Measurements from ENCODE around the gene DRD2.

DRD2 gene

DNA sequence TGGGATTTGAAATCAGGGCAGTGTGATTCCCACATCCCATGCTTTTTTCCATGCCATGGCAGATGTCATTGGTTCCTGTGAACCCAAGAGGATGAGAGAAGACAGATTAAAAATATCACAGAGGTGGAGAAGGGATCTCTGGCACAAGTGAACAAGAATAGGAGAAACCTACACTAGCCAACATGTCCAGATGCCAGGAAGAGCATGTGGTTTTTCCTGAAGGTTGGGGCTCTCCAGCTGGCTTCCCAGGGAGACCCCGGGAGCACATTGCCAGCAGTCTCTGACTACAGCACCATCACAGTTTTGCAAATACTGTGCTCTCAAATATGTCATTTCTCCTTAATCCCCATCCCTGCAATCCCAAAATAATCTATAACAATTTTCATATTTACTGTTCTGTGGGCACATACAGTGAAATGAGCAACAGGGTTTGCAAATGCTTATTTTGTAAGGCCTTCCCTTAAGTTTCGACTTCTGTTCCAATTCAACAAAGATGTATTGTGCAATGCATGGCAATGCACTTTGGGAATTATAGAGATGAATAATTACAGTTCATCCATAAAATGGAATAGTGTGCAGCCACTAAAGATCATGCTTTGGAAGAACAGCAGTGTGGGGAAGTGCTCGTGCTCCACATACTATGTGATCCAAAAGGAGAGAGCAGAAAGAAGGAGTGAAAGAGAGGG, 82.8 kb downstream of the DRD2 start:
- in situ Hi-C loops (cut with HindIII; ENCODE audit: low pct_ligation_motif_present, low sequenced_read_pairs): no loop called here
- H3K36me3 ChIP-seq (replicated peaks): no peaks in the 10 kb centered on the region
- H3K27ac ChIP-seq: no peak overlapping the region
- no peak overlapping the region for H3K4me3 ChIP-seq (ENCODE audit: low read depth, low read length)
- DNase-seq: no peak
- peaks cover 11% of the 10 kb centered on the region for H3K27me3 ChIP-seq (replicated peaks)
- TF ChIP-seq, protein P1, sequence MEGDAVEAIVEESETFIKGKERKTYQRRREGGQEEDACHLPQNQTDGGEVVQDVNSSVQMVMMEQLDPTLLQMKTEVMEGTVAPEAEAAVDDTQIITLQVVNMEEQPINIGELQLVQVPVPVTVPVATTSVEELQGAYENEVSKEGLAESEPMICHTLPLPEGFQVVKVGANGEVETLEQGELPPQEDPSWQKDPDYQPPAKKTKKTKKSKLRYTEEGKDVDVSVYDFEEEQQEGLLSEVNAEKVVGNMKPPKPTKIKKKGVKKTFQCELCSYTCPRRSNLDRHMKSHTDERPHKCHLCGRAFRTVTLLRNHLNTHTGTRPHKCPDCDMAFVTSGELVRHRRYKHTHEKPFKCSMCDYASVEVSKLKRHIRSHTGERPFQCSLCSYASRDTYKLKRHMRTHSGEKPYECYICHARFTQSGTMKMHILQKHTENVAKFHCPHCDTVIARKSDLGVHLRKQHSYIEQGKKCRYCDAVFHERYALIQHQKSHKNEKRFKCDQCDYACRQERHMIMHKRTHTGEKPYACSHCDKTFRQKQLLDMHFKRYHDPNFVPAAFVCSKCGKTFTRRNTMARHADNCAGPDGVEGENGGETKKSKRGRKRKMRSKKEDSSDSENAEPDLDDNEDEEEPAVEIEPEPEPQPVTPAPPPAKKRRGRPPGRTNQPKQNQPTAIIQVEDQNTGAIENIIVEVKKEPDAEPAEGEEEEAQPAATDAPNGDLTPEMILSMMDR (IDR thresholded peaks at IDR 0.05; ENCODE audit: low read depth, low read length, missing control alignments): no peak

DNA sequence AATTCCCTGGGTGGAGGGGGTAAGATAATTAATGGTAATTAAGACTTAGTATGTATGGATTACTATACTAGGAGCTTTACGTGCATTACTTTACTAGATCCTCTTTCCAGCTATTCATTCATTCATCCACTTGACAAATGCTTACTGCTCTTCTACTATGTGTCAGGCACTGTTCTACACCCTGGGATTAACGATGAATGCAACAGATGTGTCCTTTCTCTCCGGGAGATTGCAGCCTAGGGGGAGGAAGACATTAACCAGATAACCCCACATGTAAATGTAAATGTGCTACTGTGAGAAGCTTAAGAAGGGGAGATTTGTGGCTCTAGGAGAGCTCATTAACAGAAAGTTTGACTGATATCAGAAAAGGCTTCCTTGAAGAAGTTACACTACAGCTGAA, 85.9 kb downstream of the DRD2 start:
- TF ChIP-seq, protein P1 (IDR thresholded peaks at IDR 0.05; ENCODE audit: low read depth, low read length, missing control alignments): no peak
- Histone ChIP-seq H3K36me3 (replicated peaks) (no peaks in the 10 kb centered on the region), H3K4me3 (ENCODE audit: low read depth, low read length) (no peak overlapping the region), H3K27me3 (replicated peaks) (peaks cover 11% of the 10 kb centered on the region), H3K27ac (no peak overlapping the region)
- DNase-seq: no peak
- in situ Hi-C loops (cut with HindIII; ENCODE audit: low pct_ligation_motif_present, low sequenced_read_pairs): no loop called here

DNA sequence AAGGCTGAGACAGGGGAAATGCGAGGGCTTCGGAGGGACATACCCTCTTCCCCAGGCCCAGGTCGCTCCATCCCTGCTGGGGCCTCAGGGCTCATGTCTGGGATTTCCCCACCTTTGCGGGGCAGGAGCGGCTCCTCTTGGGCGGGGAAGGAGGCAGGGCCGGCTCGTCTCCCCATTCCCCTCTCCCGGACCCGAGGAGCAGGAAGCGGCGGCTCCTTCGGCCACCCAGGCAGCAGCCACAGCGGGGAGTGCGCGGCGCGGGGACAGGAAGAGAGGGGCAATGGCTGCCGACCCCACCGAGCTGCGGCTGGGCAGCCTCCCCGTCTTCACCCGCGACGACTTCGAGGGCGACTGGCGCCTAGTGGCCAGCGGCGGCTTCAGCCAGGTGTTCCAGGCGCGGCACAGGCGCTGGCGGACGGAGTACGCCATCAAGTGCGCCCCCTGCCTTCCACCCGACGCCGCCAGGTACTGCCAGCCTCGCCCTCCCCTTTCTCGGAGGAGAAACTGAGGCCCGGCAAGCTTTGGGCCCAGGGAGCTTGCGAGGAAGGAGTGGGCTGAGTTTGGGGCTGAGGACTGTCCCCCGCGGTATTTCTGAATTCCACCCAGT, 87.5 kb downstream of the DRD2 start, which contains the start of gene ANKK1:
Gene ANKK1 (plus strand): TSS at position 175 of the 607 bp plus-strand sequence. CDS start 106 bp downstream, at position 281.
- TF ChIP-seq, protein P1 (IDR thresholded peaks at IDR 0.05; ENCODE audit: low read depth, low read length, missing control alignments): peak; percentile 45
- Histone ChIP-seq H3K36me3 (replicated peaks) (no peaks in the 10 kb centered on the region), H3K4me3 (ENCODE audit: low read depth, low read length) (peak within 1 kb of the TSS; percentile 30), H3K27me3 (replicated peaks) (peaks cover 11% of the 10 kb centered on the region), H3K27ac (no peak within 1 kb of the TSS)
- in situ Hi-C loops (cut with HindIII; ENCODE audit: low pct_ligation_motif_present, low sequenced_read_pairs): no loop called here
- no peak for DNase-seq

DNA sequence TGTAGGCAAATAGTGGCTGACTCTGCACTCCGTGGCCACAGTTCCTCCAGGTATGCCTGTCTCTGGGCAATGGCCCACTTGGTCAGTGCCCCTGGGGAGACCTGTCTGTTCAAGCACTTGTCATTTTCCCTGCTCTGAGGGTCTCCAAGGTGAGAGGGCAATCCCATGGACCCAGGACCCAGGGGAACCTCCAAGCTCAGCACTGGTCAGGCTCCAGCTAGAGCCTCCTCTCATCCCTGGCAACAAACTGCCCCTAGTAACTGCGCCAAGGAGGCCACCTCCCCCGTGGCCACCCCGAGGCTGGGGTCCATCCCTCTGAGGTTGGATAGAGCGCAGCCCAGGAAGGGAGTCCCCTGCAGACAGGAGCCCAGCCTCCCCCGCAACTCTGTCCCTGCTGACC, 88.3 kb downstream of the DRD2 start:
- TF ChIP-seq, protein P1 (IDR thresholded peaks at IDR 0.05; ENCODE audit: low read depth, low read length, missing control alignments): no peak

DNA sequence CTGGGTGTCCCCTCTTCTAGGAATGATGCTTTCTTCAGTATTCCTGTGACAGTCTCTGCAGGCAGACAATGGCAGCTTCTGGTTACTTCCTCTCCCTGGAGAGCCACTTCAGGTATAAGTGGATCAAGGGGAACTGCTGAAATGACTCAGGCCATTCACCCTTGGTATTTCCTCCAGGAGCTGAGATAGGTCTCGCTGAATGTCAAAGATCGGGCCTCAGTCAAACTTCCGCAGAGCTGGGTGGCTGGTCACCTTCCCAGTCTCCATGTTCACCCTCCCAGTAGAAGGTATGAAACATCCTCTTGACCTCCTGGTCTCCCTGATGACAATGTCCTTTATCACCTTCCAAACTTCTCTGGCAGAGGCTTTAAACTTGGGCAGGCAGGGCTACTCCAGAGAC, 89.4 kb downstream of the DRD2 start:
- Histone ChIP-seq H3K4me3 (ENCODE audit: low read depth, low read length) (no peak overlapping the region), H3K27ac (no peak overlapping the region), H3K27me3 (replicated peaks) (peaks cover 8% of the 10 kb centered on the region), H3K36me3 (replicated peaks) (no peaks in the 10 kb centered on the region)
- no peak for DNase-seq
- TF ChIP-seq, protein P1 (IDR thresholded peaks at IDR 0.05; ENCODE audit: low read depth, low read length, missing control alignments): no peak
- in situ Hi-C loops (cut with HindIII; ENCODE audit: low pct_ligation_motif_present, low sequenced_read_pairs): no loop called here

More for the DNA sequence above, 88.3 kb downstream of the DRD2 start:
- Histone ChIP-seq H3K36me3 (replicated peaks) (no peaks in the 10 kb centered on the region), H3K4me3 (ENCODE audit: low read depth, low read length) (no peak overlapping the region), H3K27me3 (replicated peaks) (peaks cover 11% of the 10 kb centered on the region), H3K27ac (no peak overlapping the region)
- in situ Hi-C loops (cut with HindIII; ENCODE audit: low pct_ligation_motif_present, low sequenced_read_pairs): no loop called here
- DNase-seq: no peak
